Loucy (cell line): ENCODE results near the gene LINGO3.

Experiments used
- H2AFZ ChIP-seq: fragments of 200-600 bp; sonication (generic); 2 replicates; pipeline ENCODE4 v1.6.0; 2016; ENCODE audit warnings: antibody characterized with exemption, mild to moderate bottlenecking, low read length, moderate library complexity
- H3F3A ChIP-seq: fragments of 200-600 bp; 2 replicates; pipeline ENCODE4 v1.6.0; 2016; ENCODE audit warnings: antibody characterized with exemption, low read depth, mild to moderate bottlenecking
- H3K27me3 ChIP-seq: fragments of 200-600 bp; sonication (generic); 2 replicates; pipeline ENCODE4 v1.6.1; 2014; ENCODE audit warnings: low read length, mild to moderate bottlenecking; ENCODE audit not compliant: insufficient read depth, poor library complexity, severe bottlenecking
- H3K36me3 ChIP-seq: fragments of 200-600 bp; sonication (generic); 2 replicates; pipeline ENCODE4 v1.6.1; 2016; ENCODE audit warnings: low read length; ENCODE audit not compliant: insufficient read depth
- H3K4me1 ChIP-seq: fragments of 200-600 bp; sonication (generic); 2 replicates; pipeline ENCODE4 v1.5.1; 2014; ENCODE audit warnings: low read length, mild to moderate bottlenecking; ENCODE audit not compliant: insufficient read depth, poor library complexity, severe bottlenecking
- H3K4me2 ChIP-seq: fragments of 200-600 bp; sonication (generic); 2 replicates; pipeline ENCODE4 v1.6.0; 2014; ENCODE audit warnings: antibody characterized with exemption, low read length, low read depth, mild to moderate bottlenecking; ENCODE audit not compliant: poor library complexity, severe bottlenecking
- H3K4me3 ChIP-seq: fragments of 200-600 bp; sonication (generic); 2 replicates; pipeline ENCODE4 v1.5.1; 2014; ENCODE audit warnings: low read length, mild to moderate bottlenecking, mixed read lengths; ENCODE audit not compliant: poor library complexity, severe bottlenecking
- H3K79me2 ChIP-seq: fragments of 200-600 bp; sonication (generic); 2 replicates; pipeline ENCODE4 v1.6.1; 2014; ENCODE audit warnings: low read length; ENCODE audit not compliant: insufficient read depth
- H3K9ac ChIP-seq: fragments of 200-600 bp; sonication (generic); 2 replicates; pipeline ENCODE4 v1.6.0; 2014; ENCODE audit warnings: mild to moderate bottlenecking, low read depth, low read length, moderate library complexity; ENCODE audit not compliant: poor library complexity, severe bottlenecking
- H3K9me2 ChIP-seq: fragments of 200-600 bp; sonication (generic); replicated peaks from 2 replicates; pipeline ENCODE4 v1.6.1; 2016; ENCODE audit warnings: low read depth, low read length, mixed read lengths
- H3K9me3 ChIP-seq: fragments of 200-600 bp; sonication (generic); 2 replicates; pipeline ENCODE4 v1.6.1; 2014; ENCODE audit warnings: mild to moderate bottlenecking, antibody characterized with exemption, low read length, low read depth; ENCODE audit not compliant: insufficient read depth
- H4K20me1 ChIP-seq: fragments of 200-600 bp; sonication (generic); 2 replicates; pipeline ENCODE4 v1.6.0; 2014; ENCODE audit warnings: antibody characterized with exemption, low read length, mild to moderate bottlenecking; ENCODE audit not compliant: insufficient read depth, poor library complexity, severe bottlenecking
- EZH2phosphoT487 ChIP-seq: fragments of 200-600 bp; IDR thresholded peaks from 2 replicates; pipeline ENCODE4 v1.6.1; 2018; ENCODE audit warnings: antibody characterized with exemption, mild to moderate bottlenecking, moderate library complexity, borderline replicate concordance
- TF ChIP-seq, protein P1 (sequence below): fragments of 200-600 bp; sonication (generic); conservative IDR thresholded peaks from 2 replicates; pipeline ENCODE4 v1.5.1; 2014; ENCODE audit warnings: mild to moderate bottlenecking, antibody characterized with exemption, low read length

The LINGO3 gene

DNA sequence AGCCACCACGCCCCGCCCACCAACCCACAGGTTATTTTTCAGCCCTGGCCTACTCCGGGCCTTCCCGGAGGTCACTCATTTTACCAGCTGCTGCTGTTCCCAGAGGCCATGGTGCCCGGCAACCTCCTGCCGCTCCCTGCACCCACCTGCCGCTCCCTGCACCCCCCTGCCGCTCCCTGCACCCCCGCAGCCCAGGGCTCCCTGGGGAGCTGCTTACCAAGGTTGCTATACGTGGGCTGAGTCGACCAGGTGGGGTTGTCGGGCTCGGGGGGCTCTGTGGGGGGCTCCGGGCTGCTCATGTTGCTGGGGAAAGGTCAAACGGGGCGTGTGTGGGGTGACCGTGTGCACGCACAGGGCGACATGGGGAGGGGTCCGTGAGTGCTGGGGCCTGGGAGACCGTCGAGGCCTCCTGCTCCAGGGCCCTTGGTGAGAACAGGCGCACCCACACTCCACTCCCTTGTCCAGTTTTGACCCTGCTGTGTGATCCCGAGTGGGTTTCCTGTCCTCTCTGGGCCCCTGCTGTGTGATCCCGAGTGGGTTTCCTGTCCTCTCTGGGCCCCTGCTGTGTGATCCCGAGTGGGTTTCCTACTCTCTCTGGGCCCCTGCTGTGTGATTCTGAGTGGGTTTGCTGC lies 27.2 kb downstream of the LINGO3 start:
- H3K9me2 ChIP-seq: no peaks in the 10 kb centered on the region

GRCh38 chr19:2278459-2279158 lies 29.3 kb downstream of the LINGO3 start:
- Histone ChIP-seq H3K9ac (no peak overlapping the region), H3K4me2 (no peak overlapping the region), H3K36me3 (peaks cover 3% of the 10 kb centered on the region; the same call in 1 of the 2 replicates), H3K79me2 (peaks cover 21% of the 10 kb centered on the region), H3K4me3 (no peak overlapping the region), H3K9me2 (no peaks in the 10 kb centered on the region), H3K27me3 (no peaks in the 10 kb centered on the region), H4K20me1 (peaks cover 10% of the 10 kb centered on the region), H2AFZ (no peak overlapping the region), H3K4me1 (peaks cover 18% of the 10 kb centered on the region), H3K9me3 (no peaks in the 10 kb centered on the region), H3F3A (no peaks in the 10 kb centered on the region)
- no peak for TF ChIP-seq EZH2phosphoT487
- TF ChIP-seq, protein P1, sequence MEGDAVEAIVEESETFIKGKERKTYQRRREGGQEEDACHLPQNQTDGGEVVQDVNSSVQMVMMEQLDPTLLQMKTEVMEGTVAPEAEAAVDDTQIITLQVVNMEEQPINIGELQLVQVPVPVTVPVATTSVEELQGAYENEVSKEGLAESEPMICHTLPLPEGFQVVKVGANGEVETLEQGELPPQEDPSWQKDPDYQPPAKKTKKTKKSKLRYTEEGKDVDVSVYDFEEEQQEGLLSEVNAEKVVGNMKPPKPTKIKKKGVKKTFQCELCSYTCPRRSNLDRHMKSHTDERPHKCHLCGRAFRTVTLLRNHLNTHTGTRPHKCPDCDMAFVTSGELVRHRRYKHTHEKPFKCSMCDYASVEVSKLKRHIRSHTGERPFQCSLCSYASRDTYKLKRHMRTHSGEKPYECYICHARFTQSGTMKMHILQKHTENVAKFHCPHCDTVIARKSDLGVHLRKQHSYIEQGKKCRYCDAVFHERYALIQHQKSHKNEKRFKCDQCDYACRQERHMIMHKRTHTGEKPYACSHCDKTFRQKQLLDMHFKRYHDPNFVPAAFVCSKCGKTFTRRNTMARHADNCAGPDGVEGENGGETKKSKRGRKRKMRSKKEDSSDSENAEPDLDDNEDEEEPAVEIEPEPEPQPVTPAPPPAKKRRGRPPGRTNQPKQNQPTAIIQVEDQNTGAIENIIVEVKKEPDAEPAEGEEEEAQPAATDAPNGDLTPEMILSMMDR: no peak

More for the DNA sequence above, 27.2 kb downstream of the LINGO3 start:
- Histone ChIP-seq H3K9ac (no peak overlapping the region), H4K20me1 (no peaks in the 10 kb centered on the region), H3K79me2 (0 out of 2 replicates have a peak, but pooled peaks cover 3% of the 10 kb centered on the region), H3K4me3 (no peak overlapping the region), H3K36me3 (no peaks in the 10 kb centered on the region; the same call in 1 of the 2 replicates), H3K4me1 (peaks cover 12% of the 10 kb centered on the region), H3K4me2 (no peak overlapping the region), H3F3A (no peaks in the 10 kb centered on the region), H2AFZ (no peak overlapping the region), H3K27me3 (no peaks in the 10 kb centered on the region), H3K9me3 (no peaks in the 10 kb centered on the region)
- TF ChIP-seq EZH2phosphoT487: no peak
- TF ChIP-seq, protein P1: no peak

DNA sequence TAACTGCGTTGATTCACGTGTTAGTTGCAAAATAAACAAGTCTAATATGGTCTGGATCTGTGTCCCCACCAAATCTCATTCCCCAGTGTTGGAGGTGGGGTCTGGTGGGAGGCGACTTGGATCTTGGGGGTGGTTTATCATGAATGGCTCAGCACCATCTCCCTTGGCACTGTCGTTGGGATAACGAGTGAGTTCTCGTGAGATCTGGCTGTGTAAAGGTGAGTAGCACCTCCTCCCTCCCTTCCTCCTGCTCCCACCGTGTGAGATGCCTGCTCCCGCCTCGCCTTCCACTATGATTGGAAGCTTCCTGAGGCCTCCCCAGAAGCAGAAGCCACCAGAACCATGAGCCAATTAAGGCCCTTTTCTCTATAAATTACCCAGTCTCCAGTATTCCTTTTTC lies 30.8 kb downstream of the LINGO3 start:
- H3K79me2 ChIP-seq: peaks cover 34% of the 10 kb centered on the region
- H3K36me3 ChIP-seq: peaks cover 13% of the 10 kb centered on the region; the same call in 1 of the 2 replicates
- peaks cover 13% of the 10 kb centered on the region for H3F3A ChIP-seq
- H3K4me2 ChIP-seq: no peak overlapping the region
- no peak overlapping the region for H3K9ac ChIP-seq
- no peaks in the 10 kb centered on the region for H3K9me2 ChIP-seq
- H3K4me1 ChIP-seq: peaks cover 20% of the 10 kb centered on the region
- H2AFZ ChIP-seq: no peak overlapping the region
- no peaks in the 10 kb centered on the region for H3K9me3 ChIP-seq
- H3K27me3 ChIP-seq: no peaks in the 10 kb centered on the region
- H3K4me3 ChIP-seq: no peak overlapping the region
- H4K20me1 ChIP-seq: peaks cover 24% of the 10 kb centered on the region
- TF ChIP-seq EZH2phosphoT487: no peak
- TF ChIP-seq, protein P1: no peak
